K562 (cell line): Measurements from ENCODE around the gene EHBP1L1. TPM values are rescaled to one million over a fixed set of nuclear protein-coding genes. Genes with fewer than 3 reads are reported as not detected.

Source experiments
- ATAC-seq: fragments of 200-7000 bp; cut with Tn5 transposase; 3 replicates; pipeline ENCODE4 v1.9.1; 2020; ENCODE audit warnings: moderate library complexity
- BruUV-seq: library from RNA; stranded (reverse); fragments of 400-500 nt; replicated peaks from 2 replicates; lab custom pipeline; 2021; lab: Mats Ljungman, UMichigan
- CTCF ChIA-PET: fragments of 300-600 bp; formaldehyde crosslinking; extraction: SDS; loops from one replicate; lab custom pipeline; 2021; ENCODE audit warnings: low intra/inter-chr PET ratio; lab: Yijun Ruan, JAX
- POLR2A ChIA-PET: fragments of 300-600, 350-650 bp; sonication (Branson Sonifier 250); formaldehyde crosslinking; extraction: SDS; loops from one replicate; lab custom pipeline; 2021; ENCODE audit warnings: antibody characterized with exemption, inconsistent platforms; lab: Yijun Ruan, JAX
- DNase-seq, 4 experiments: peaks; one replicate each; pipeline versions ENCODE4 v3.0.0 to v3.0.0-alpha.2; 2011 to 2018; ENCODE audit warnings: low spot score in 3 of 4, mixed read lengths in 3 of 4; ENCODE audit errors: extremely low read depth in 1 of 4
- FAIRE-seq: peaks from 2 replicates; lab custom pipeline; 2011; peaks lifted over from hg19 to GRCh38; lab: Jason Lieb, UNC
- H2AFZ ChIP-seq: 2 replicates; pipeline ENCODE4 v1.6.0; 2011; ENCODE audit warnings: low read depth, low read length, control low read depth, inconsistent platforms
- H3K27ac ChIP-seq: fragments of 200-600 bp; 3 replicates; pipeline ENCODE4 v1.8.0; 2011; ENCODE audit warnings: low read depth, mild to moderate bottlenecking, control low read depth, inconsistent platforms, low read length, moderate library complexity, mixed read lengths; ENCODE audit errors: extremely low read depth
- H3K27me3 ChIP-seq, 2 experiments: fragments of 300-600 bp in 1 of 2; 2 replicates in 1 of 2; 3 replicates in 1 of 2; pipeline versions ENCODE4 v1.6.0 to v1.8.0; 2011; ENCODE audit warnings: inconsistent platforms in 2 of 2, low read length in 2 of 2, mild to moderate bottlenecking in 1 of 2, mixed read lengths in 1 of 2, moderate library complexity in 1 of 2; ENCODE audit not compliant: control insufficient read depth in 2 of 2, insufficient read depth in 2 of 2
- H3K36me3 ChIP-seq: fragments of 300-600 bp; 3 replicates; pipeline ENCODE4 v1.8.0; 2011; ENCODE audit warnings: mild to moderate bottlenecking, low read length, inconsistent platforms; ENCODE audit not compliant: control insufficient read depth, insufficient read depth
- H3K4me1 ChIP-seq, 2 experiments: fragments of 200-600 bp in 1 of 2; replicated peaks in 1 of 2; 2 replicates in 1 of 2; 3 replicates in 1 of 2; pipeline versions ENCODE4 v1.5.1 to v1.8.0; 2011; ENCODE audit warnings: inconsistent platforms in 2 of 2, low read length in 2 of 2, mild to moderate bottlenecking in 1 of 2, mixed read lengths in 1 of 2, moderate library complexity in 1 of 2; ENCODE audit not compliant: control insufficient read depth in 2 of 2, insufficient read depth in 2 of 2
- H3K4me2 ChIP-seq: 2 replicates; pipeline ENCODE4 v1.6.1; 2011; ENCODE audit warnings: low read length, control low read depth, inconsistent platforms, mixed read lengths; ENCODE audit not compliant: insufficient read depth
- H3K4me3 ChIP-seq: fragments of 200-600 bp; sonication (generic), shearing (Covaris generic); 2 replicates; pipeline ENCODE4 v1.5.1; 2016; ENCODE audit warnings: control low read depth, inconsistent platforms
- H3K79me2 ChIP-seq: fragments of 200-600 bp; 3 replicates; pipeline ENCODE4 v1.8.0; 2011; ENCODE audit warnings: low read length, inconsistent platforms; ENCODE audit not compliant: control insufficient read depth, insufficient read depth
- H3K9ac ChIP-seq, 2 experiments: 2 replicates each; pipeline versions ENCODE4 v1.6.0 to v1.6.1; 2011; ENCODE audit warnings: low read depth in 2 of 2, low read length in 2 of 2, control low read depth in 1 of 2, inconsistent platforms in 1 of 2, mild to moderate bottlenecking in 1 of 2, mixed read lengths in 1 of 2; ENCODE audit not compliant: insufficient read depth in 1 of 2
- H3K9me1 ChIP-seq: one replicate; pipeline ENCODE4 v1.6.0; 2011; ENCODE audit warnings: inconsistent platforms, mild to moderate bottlenecking, low read length, moderate library complexity; ENCODE audit not compliant: control insufficient read depth, insufficient read depth
- H3K9me3 ChIP-seq: replicated peaks from 2 replicates; pipeline ENCODE4 v1.5.1; 2011; ENCODE audit warnings: low read depth, low read length, inconsistent platforms; ENCODE audit not compliant: control insufficient read depth, insufficient read depth
- H4K20me1 ChIP-seq: replicated peaks from 2 replicates; pipeline ENCODE4 v1.6.1; 2011; ENCODE audit warnings: low read length, inconsistent platforms, mixed read lengths; ENCODE audit not compliant: control insufficient read depth, insufficient read depth
- BCOR ChIP-seq: fragments of 450-650 bp; IDR thresholded peaks from 2 replicates; pipeline ENCODE4 v1.6.1; 2016
- WGBS: fragments of 100-300 bp; shearing (Covaris generic); methylation state at CpG from one replicate; pipeline ENCODE4 v1.1.6; 2016; ENCODE audit warnings: low coverage, mixed read lengths; ENCODE audit not compliant: insufficient coverage; ENCODE audit errors: missing lambda C conversion rate; 5-methylcytosine and 5-hydroxymethylcytosine counted together
- in situ Hi-C: fragments of 300-500 bp; cut with MboI; formaldehyde crosslinking; loops from 4 replicates; pipeline ENCODE4 v1.15.0; 2018; ENCODE audit warnings: inconsistent platforms, mixed read lengths
- intact Hi-C: fragments of 100-400 bp; cut with micrococcal nuclease; formaldehyde crosslinking; loops from 2 replicates; pipeline ENCODE4 v1.14.2; 2022
- polyA plus RNA-seq, 8 experiments: library from polyadenylated mRNA; depleted of rRNA in 4 of 8; stranded (reverse) in 5 of 8; unstranded in 3 of 8; fragments of >200 nt; fragmentation: Nextera tagmentation in 2 of 8; fragmentation: Illumina TruSeq in 1 of 8; extraction: Ambion mirVana in 2 of 8; extraction: Trizol in 1 of 8; gene quantifications; 2 replicates each; pipeline versions ENCODE4 v1.2.1 to v1.2.3, GENCODE V29; 2011 to 2014; ENCODE audit warnings: inconsistent platforms in 1 of 8, missing spikeins in 1 of 8
- total RNA-seq, 7 experiments: library from RNA; depleted of rRNA in 6 of 7; stranded (reverse); fragments of >200 nt in 6 of 7; fragmentation: Illumina TruSeq in 2 of 7; extraction: Trizol in 2 of 7; gene quantifications; 2 replicates each; pipeline versions ENCODE4 v1.2.1 to v1.2.3, GENCODE V29; 2011 to 2021; ENCODE audit warnings: low replicate concordance in 1 of 7
- TF ChIP-seq, protein P1 (sequence below): fragments of 450-650 bp; IDR thresholded peaks from 2 replicates; pipeline ENCODE4 v1.6.1; 2016; ENCODE audit warnings: borderline replicate concordance

Gene EHBP1L1
- total and polyA plus RNA-seq, 9 of the 15 experiments (the other 6 are each of a cell fraction or from before 2014, with no cell fraction given), result 0.03 to 87.1 (median 26.3) TPM

DNA sequence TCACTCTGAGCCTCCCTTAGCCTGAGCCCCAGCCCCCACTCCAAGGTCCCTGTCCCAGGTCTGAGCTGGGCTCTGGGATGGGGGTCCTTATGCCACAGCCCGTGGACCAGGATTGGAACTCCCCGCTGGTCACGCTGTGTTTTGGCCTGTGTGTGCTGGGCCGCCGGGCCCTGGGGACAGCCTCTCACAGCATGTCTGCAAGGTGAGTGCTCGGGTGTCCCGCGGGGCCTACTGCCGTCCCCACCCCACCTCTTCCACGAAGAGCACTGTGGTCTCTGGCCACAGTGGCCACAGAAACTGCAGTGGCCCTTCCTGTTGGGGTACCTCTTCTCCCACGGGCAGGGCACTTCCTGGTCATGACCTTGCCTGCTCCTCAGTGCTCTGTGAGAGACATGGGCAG is 58.6 kb downstream of the EHBP1L1 start:
- no peak for DNase-seq
- Histone ChIP-seq H3K79me2 (peaks cover 11% of the 10 kb centered on the region), H3K4me3 (no peak overlapping the region), H3K9me3 (no peaks in the 10 kb centered on the region), H4K20me1 (peaks cover 3% of the 10 kb centered on the region; the same call in 1 of the 2 replicates), H3K36me3 (peaks cover 75% of the 10 kb centered on the region; the same call in 2 of the 3 replicates), H3K9ac (0 out of 4 replicates have a peak overlapping the region, but pooled peaks of 1 of the 2 experiments have one; percentile 33), H2AFZ (no peak overlapping the region), H3K27ac (no peak overlapping the region), H3K4me2 (no peak overlapping the region), H3K4me1 (peaks cover 30 to 63% of the 10 kb centered on the region in 2 experiments), H3K9me1 (peaks cover 3% of the 10 kb centered on the region), H3K27me3 (no peaks in the 10 kb centered on the region)
- in situ Hi-C loops (no loop called here), intact Hi-C loops (no loop called here)
- ChIA-PET CTCF (no interaction called here), POLR2A (interaction anchor here (0.5 to 1.7 kb wide), 2 partner anchors 8 to 19 kb away, joined by 3 to 4 read pairs; partner anchors contain the start of gene PCNX3)
- TF ChIP-seq, protein P1, sequence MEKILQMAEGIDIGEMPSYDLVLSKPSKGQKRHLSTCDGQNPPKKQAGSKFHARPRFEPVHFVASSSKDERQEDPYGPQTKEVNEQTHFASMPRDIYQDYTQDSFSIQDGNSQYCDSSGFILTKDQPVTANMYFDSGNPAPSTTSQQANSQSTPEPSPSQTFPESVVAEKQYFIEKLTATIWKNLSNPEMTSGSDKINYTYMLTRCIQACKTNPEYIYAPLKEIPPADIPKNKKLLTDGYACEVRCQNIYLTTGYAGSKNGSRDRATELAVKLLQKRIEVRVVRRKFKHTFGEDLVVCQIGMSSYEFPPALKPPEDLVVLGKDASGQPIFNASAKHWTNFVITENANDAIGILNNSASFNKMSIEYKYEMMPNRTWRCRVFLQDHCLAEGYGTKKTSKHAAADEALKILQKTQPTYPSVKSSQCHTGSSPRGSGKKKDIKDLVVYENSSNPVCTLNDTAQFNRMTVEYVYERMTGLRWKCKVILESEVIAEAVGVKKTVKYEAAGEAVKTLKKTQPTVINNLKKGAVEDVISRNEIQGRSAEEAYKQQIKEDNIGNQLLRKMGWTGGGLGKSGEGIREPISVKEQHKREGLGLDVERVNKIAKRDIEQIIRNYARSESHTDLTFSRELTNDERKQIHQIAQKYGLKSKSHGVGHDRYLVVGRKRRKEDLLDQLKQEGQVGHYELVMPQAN, result no peak
- 0 out of 2 replicates have a peak, but pooled peaks have one; percentile 10 for TF ChIP-seq BCOR
- ATAC-seq, result no peak
- FAIRE-seq, result no peak
- no TSS peak for BruUV-seq
- WGBS, result 91% methylated on average over 10 of the region's 11 CpGs
